RWPE1 (cell line): Measurements from ENCODE around the gene RIMBP2.

ENCODE experiments used
- CTCF ChIA-PET: fragments of 350-600 bp; sonication (Branson Sonifier 250); formaldehyde crosslinking; extraction: SDS; loops from one replicate; lab custom pipeline; 2021; lab: Yijun Ruan, JAX
- POLR2A ChIA-PET: fragments of 400-600 bp; formaldehyde crosslinking; extraction: SDS; loops from one replicate; lab custom pipeline; 2020; ENCODE audit warnings: antibody characterized with exemption; ENCODE audit not compliant: low non-redundant PET; lab: Yijun Ruan, JAX
- DNase-seq: peaks from one replicate; pipeline ENCODE4 v3.0.0; 2012; ENCODE audit warnings: low spot score
- H3K27ac ChIP-seq: fragments of 450-650 bp; 2 replicates; pipeline ENCODE4 v1.5.1; 2017
- CTCF ChIP-seq: fragments of 450-650 bp; conservative IDR thresholded peaks from 2 replicates; pipeline ENCODE4 v1.5.1; 2017; ENCODE audit warnings: low read depth, mild to moderate bottlenecking

Gene RIMBP2

GRCh38 chr12:130424858-130425697 lies 291.0 kb downstream of the RIMBP2 start:
- CTCF ChIA-PET = no interaction called here
- POLR2A ChIA-PET = no interaction called here
- H3K27ac ChIP-seq = no peak overlapping the region
- TF ChIP-seq CTCF = no peak
- DNase-seq = no peak

- ChIA-PET POLR2A (no interaction called here), CTCF (interaction anchor here (0.7 kb wide), 1 partner anchor 521 kb away, joined by 3 read pairs; no protein-coding TSS in a partner anchor)
- DNase-seq = no peak
- H3K27ac ChIP-seq = no peak overlapping the region
- no peak for TF ChIP-seq CTCF
Measured at GRCh38 chr12:130423991-130424857, 291.9 kb downstream of the RIMBP2 start.

- TF ChIP-seq CTCF = no peak
- H3K27ac ChIP-seq = no peak overlapping the region
- CTCF ChIA-PET = interaction anchor here (0.7 kb wide), 1 partner anchor 522 kb away, joined by 3 read pairs; no protein-coding TSS in a partner anchor
- DNase-seq = no peak
- POLR2A ChIA-PET = no interaction called here
Measured at GRCh38 chr12:130423136-130423535, 293.0 kb downstream of the RIMBP2 start.

- CTCF ChIA-PET = no interaction called here
- no peak for DNase-seq
- POLR2A ChIA-PET = no interaction called here
- no peak overlapping the region for H3K27ac ChIP-seq
- no peak for TF ChIP-seq CTCF
Measured at GRCh38 chr12:130422676-130423075, 293.4 kb downstream of the RIMBP2 start.

GRCh38 chr12:130421896-130422295 lies 294.2 kb downstream of the RIMBP2 start:
- CTCF ChIA-PET = interaction anchor here (0.5 kb wide), 1 partner anchor 64 kb away, joined by 3 read pairs; no protein-coding TSS in a partner anchor

More at GRCh38 chr12:130421896-130422295, 294.2 kb downstream of the RIMBP2 start:
- no peak for TF ChIP-seq CTCF
- H3K27ac ChIP-seq = no peak overlapping the region
- POLR2A ChIA-PET = no interaction called here
- DNase-seq = no peak
